Retinal pigment epithelial cell (primary cell): Measurements from ENCODE around the gene ADCY2.

Experiments
- DNase-seq: peaks from one replicate; pipeline ENCODE4 v3.0.0-alpha.2; 2010; ENCODE audit warnings: low read depth
- H3K4me3 ChIP-seq: 2 replicates; pipeline ENCODE4 v1.5.1; 2011; ENCODE audit warnings: mild to moderate bottlenecking, low read length, control low read depth, moderate library complexity
- CTCF ChIP-seq: conservative IDR thresholded peaks from 2 replicates; pipeline ENCODE4 v1.5.1; 2011; ENCODE audit warnings: low read depth, low read length, control low read depth, inconsistent platforms

Gene ADCY2

GRCh38 chr5:7539571-7539970 lies 143.6 kb downstream of the ADCY2 start:
- no peak for DNase-seq
- H3K4me3 ChIP-seq = no peak overlapping the region
- no peak for TF ChIP-seq CTCF

GRCh38 chr5:7540736-7541485 lies 145.0 kb downstream of the ADCY2 start:
- DNase-seq = no peak
- TF ChIP-seq CTCF = no peak
- H3K4me3 ChIP-seq = no peak overlapping the region

GRCh38 chr5:7541898-7542297 lies 146.0 kb downstream of the ADCY2 start:
- no peak for DNase-seq
- H3K4me3 ChIP-seq = no peak overlapping the region
- TF ChIP-seq CTCF = no peak

GRCh38 chr5:7546555-7546954 lies 150.6 kb downstream of the ADCY2 start:
- TF ChIP-seq CTCF = no peak
- H3K4me3 ChIP-seq = no peak overlapping the region
- no peak for DNase-seq

- no peak overlapping the region for H3K4me3 ChIP-seq
- no peak for TF ChIP-seq CTCF
- no peak for DNase-seq
These were observed 152.7 kb downstream of the ADCY2 start for GRCh38 chr5:7548596-7548995.

- no peak for TF ChIP-seq CTCF
- no peak overlapping the region for H3K4me3 ChIP-seq
- no peak for DNase-seq
These were observed 169.6 kb downstream of the ADCY2 start for GRCh38 chr5:7565559-7565958.

- no peak for TF ChIP-seq CTCF
- H3K4me3 ChIP-seq = no peak overlapping the region
- no peak for DNase-seq
These were observed 180.2 kb downstream of the ADCY2 start for GRCh38 chr5:7576023-7576715.
